ENCODE results near the gene SYNE1.

DNA sequence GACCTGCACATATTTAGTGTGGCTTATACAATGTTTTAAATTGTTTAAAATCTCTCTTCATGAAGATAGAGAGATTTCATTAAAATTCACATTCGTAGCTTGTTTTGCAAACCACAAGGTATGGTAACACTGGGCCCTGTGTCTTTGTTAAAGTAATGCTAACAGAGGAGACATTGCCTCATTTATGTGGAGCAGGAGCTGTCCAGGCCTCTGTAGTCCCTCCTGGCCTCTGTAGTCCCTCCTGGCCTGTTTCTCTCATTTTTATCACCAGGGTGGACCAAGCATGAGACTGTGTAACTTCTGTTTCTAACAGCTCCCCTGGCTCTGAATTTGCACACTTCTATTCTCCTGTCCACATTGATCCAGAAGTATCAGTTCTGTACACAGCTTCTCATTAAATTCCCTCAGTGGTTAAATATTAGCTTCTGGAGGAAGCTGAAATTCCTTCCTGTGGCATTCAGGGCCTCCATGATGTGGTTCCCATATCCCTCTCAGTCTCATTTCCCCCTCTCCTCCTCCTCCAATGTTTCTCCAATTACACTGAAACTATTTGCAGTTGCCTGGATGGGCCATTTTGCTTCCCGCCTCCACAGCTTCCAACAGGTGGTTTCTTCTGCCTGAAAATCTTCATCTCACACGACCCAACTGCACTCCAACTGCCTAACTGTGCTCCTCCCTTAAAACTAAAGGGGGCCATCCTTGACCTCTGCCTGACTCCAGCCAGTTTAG is 340.4 kb downstream of the SYNE1 start:
- TF ChIP-seq EZH2phosphoT487 (conservative IDR thresholded peaks at IDR 0.05; ENCODE audit: low read length) = no peak
- TF ChIP-seq, protein P1, sequence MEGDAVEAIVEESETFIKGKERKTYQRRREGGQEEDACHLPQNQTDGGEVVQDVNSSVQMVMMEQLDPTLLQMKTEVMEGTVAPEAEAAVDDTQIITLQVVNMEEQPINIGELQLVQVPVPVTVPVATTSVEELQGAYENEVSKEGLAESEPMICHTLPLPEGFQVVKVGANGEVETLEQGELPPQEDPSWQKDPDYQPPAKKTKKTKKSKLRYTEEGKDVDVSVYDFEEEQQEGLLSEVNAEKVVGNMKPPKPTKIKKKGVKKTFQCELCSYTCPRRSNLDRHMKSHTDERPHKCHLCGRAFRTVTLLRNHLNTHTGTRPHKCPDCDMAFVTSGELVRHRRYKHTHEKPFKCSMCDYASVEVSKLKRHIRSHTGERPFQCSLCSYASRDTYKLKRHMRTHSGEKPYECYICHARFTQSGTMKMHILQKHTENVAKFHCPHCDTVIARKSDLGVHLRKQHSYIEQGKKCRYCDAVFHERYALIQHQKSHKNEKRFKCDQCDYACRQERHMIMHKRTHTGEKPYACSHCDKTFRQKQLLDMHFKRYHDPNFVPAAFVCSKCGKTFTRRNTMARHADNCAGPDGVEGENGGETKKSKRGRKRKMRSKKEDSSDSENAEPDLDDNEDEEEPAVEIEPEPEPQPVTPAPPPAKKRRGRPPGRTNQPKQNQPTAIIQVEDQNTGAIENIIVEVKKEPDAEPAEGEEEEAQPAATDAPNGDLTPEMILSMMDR (IDR thresholded peaks at IDR 0.05; ENCODE audit: insufficient read depth, low read length, poor library complexity, severe bottlenecking) = no peak

Measured in SU-DHL-6 (cell line).